Mesodermal cell (in vitro differentiated cells): ENCODE measurements around the gene STK31.
"Not testable (repeated sequence)": the region's sequence is repeated elsewhere in the genome, so short reads cannot be mapped to it uniquely, and the experiment has no call there.

Experiments
- H3K27ac ChIP-seq: 2 replicates; pipeline ENCODE4 v1.7.0; 2013; ENCODE audit warnings: mild to moderate bottlenecking, low read depth, low read length, moderate library complexity; ENCODE audit not compliant: severe bottlenecking
- H3K36me3 ChIP-seq: 2 replicates; pipeline ENCODE4 v1.7.1; 2013; ENCODE audit warnings: mild to moderate bottlenecking, low read length, moderate library complexity; ENCODE audit not compliant: control insufficient read depth, insufficient read depth
- H3K4me1 ChIP-seq: one replicate; pipeline ENCODE4 v1.7.1; 2013; ENCODE audit warnings: mild to moderate bottlenecking, low read length; ENCODE audit not compliant: insufficient read depth, control insufficient read depth, poor library complexity, severe bottlenecking
- H3K4me3 ChIP-seq: 2 replicates; pipeline ENCODE4 v1.7.0; 2013; ENCODE audit warnings: low read length, control low read depth, mild to moderate bottlenecking; ENCODE audit not compliant: insufficient read depth, poor library complexity, severe bottlenecking; ENCODE audit errors: extremely low read depth
- H3K9me3 ChIP-seq: 2 replicates; pipeline ENCODE4 v1.7.1; 2013; ENCODE audit warnings: mild to moderate bottlenecking, low read length, moderate library complexity; ENCODE audit not compliant: control insufficient read depth
- WGBS, 2 experiments: methylation state at CpG; one replicate each; pipeline ENCODE4 v1.1.5; 2013; ENCODE audit warnings: missing lambda C conversion rate in 2 of 2; ENCODE audit not compliant: insufficient coverage in 2 of 2; 5-methylcytosine and 5-hydroxymethylcytosine counted together

Gene STK31

GRCh38 chr7:23802720-23803397 lies 92.8 kb downstream of the STK31 start:
- Histone ChIP-seq H3K27ac (no peak overlapping the region), H3K36me3 (no peaks in the 10 kb centered on the region), H3K4me1 (no peaks in the 10 kb centered on the region), H3K9me3 (no peaks in the 10 kb centered on the region), H3K4me3 (no peak overlapping the region)
- WGBS, 2 experiments: 69% methylated on average over 2 of the region's 4 CpGs

GRCh38 chr7:23804707-23805106 lies 94.7 kb downstream of the STK31 start:
- Histone ChIP-seq H3K4me1 (no peaks in the 10 kb centered on the region), H3K27ac (no peak overlapping the region), H3K36me3 (no peaks in the 10 kb centered on the region), H3K9me3 (peaks cover under 1% of the 10 kb centered on the region), H3K4me3 (no peak overlapping the region)
- WGBS, 2 experiments: no CpG with 5 or more reads among the region's 1 CpG

GRCh38 chr7:23808421-23808820 lies 98.4 kb downstream of the STK31 start:
- Histone ChIP-seq H3K36me3 (no peaks in the 10 kb centered on the region), H3K9me3 (peaks cover 5% of the 10 kb centered on the region), H3K4me1 (no peaks in the 10 kb centered on the region), H3K4me3 (no peak overlapping the region), H3K27ac (no peak overlapping the region)
- 100% methylated on average over 1 of the region's 3 CpGs; no CpG with 5 or more reads in 1 of the 2 experiments for WGBS, 2 experiments

GRCh38 chr7:23810099-23810498 lies 100.1 kb downstream of the STK31 start:
- Histone ChIP-seq H3K27ac (no peak overlapping the region), H3K36me3 (no peaks in the 10 kb centered on the region), H3K4me1 (no peaks in the 10 kb centered on the region), H3K4me3 (no peak overlapping the region), H3K9me3 (peaks cover 5% of the 10 kb centered on the region)
- WGBS, 2 experiments: no CpG with 5 or more reads among the region's 1 CpG

- WGBS, 2 experiments: 88 to 100% methylated on average over 1 of the region's 1 CpG
- Histone ChIP-seq H3K9me3 (peaks cover 5% of the 10 kb centered on the region), H3K4me3 (no peak overlapping the region), H3K4me1 (no peaks in the 10 kb centered on the region), H3K27ac (no peak overlapping the region), H3K36me3 (no peaks in the 10 kb centered on the region)
Observed at GRCh38 chr7:23811540-23811939, 101.5 kb downstream of the STK31 start.

GRCh38 chr7:23828125-23828524 lies 118.1 kb downstream of the STK31 start:
- H3K4me1 ChIP-seq, H3K36me3 ChIP-seq, H3K4me3 ChIP-seq, H3K27ac ChIP-seq: not testable (repeated sequence)
- peaks cover 12% of the 10 kb centered on the region for H3K9me3 ChIP-seq
- 95 to 96% methylated on average over 7 of the region's 10 CpGs for WGBS, 2 experiments

- peaks cover 34% of the 10 kb centered on the region for H3K9me3 ChIP-seq
- H3K36me3 ChIP-seq, H3K27ac ChIP-seq, H3K4me1 ChIP-seq, H3K4me3 ChIP-seq: not testable (repeated sequence)
- 76 to 87% methylated on average over 2 to 4 of the region's 4 CpGs for WGBS, 2 experiments
Observed at GRCh38 chr7:23832733-23833132, 122.7 kb downstream of the STK31 start.

- no peak overlapping the region for H3K27ac ChIP-seq
- 88 to 100% methylated on average over 2 of the region's 3 CpGs for WGBS, 2 experiments
- no peaks in the 10 kb centered on the region for H3K36me3 ChIP-seq
- H3K4me1 ChIP-seq: no peaks in the 10 kb centered on the region
- H3K9me3 ChIP-seq: peaks cover 34% of the 10 kb centered on the region
- no peak overlapping the region for H3K4me3 ChIP-seq
Observed at GRCh38 chr7:23833405-23833804, 123.4 kb downstream of the STK31 start.

GRCh38 chr7:23844837-23845236 lies 134.8 kb downstream of the STK31 start:
- H3K4me3 ChIP-seq, H3K9me3 ChIP-seq, H3K36me3 ChIP-seq, H3K27ac ChIP-seq, H3K4me1 ChIP-seq: not testable (repeated sequence)
- WGBS, 2 experiments: 76 to 92% methylated on average over 6 to 8 of the region's 8 CpGs

- no CpG with 5 or more reads among the region's 1 CpG for WGBS, 2 experiments
- no peaks in the 10 kb centered on the region for H3K4me1 ChIP-seq
- no peaks in the 10 kb centered on the region for H3K36me3 ChIP-seq
- no peak overlapping the region for H3K4me3 ChIP-seq
- no peak overlapping the region for H3K27ac ChIP-seq
- no peaks in the 10 kb centered on the region for H3K9me3 ChIP-seq
Observed at GRCh38 chr7:23852135-23852534, 142.1 kb downstream of the STK31 start.

- no peaks in the 10 kb centered on the region for H3K4me1 ChIP-seq
- no peak overlapping the region for H3K27ac ChIP-seq
- H3K4me3 ChIP-seq: no peak overlapping the region
- H3K36me3 ChIP-seq: no peaks in the 10 kb centered on the region
- no peaks in the 10 kb centered on the region for H3K9me3 ChIP-seq
- 95 to 100% methylated on average over 2 of the region's 2 CpGs for WGBS, 2 experiments
Observed at GRCh38 chr7:23852988-23853387, 143.0 kb downstream of the STK31 start.
